Activated naive CD8-positive, alpha-beta T cell treated with anti-CD3 and anti-CD28 coated beads, Interleukin-2, amount 10 ng/mL, durations not matched to agents 7 days and 5 days (primary cell): ENCODE data around the gene SDR9C7. TPM values are rescaled to one million over a fixed set of nuclear protein-coding genes. Genes with fewer than 3 reads are reported as not detected.

Experiments used
- total RNA-seq, 2 experiments: library from RNA; stranded (reverse); gene quantifications; one replicate each; pipeline ENCODE4 v1.2.3, GENCODE V29; 2021

The SDR9C7 gene
- total RNA-seq, 2 experiments from 2014 or later, result not detected

Other genes starting within 250 kb of the SDR9C7 start
- gene PTGES3, start 246.1 kb downstream of the SDR9C7 start, total RNA-seq, result 100 to 1,000 TPM; 210 to 217 TPM
- gene NACA, start 209.1 kb downstream of the SDR9C7 start, total RNA-seq, result 100 to 1,000 TPM; 878 to 882 TPM
- 10 to 100 TPM; 52.5 to 56.1 TPM for gene PRIM1, start 182.1 kb downstream of the SDR9C7 start, total RNA-seq
- 1 to 10 TPM; 1.9 to 2.4 TPM for gene HSD17B6, start 171.1 kb downstream of the SDR9C7 start, total RNA-seq
- gene RDH16, start 23.2 kb upstream of the SDR9C7 start, total RNA-seq, result under 1 TPM; 0.62 to 0.69 TPM
- 10 to 100 TPM; 11.3 TPM for gene ZBTB39, start 72.1 kb upstream of the SDR9C7 start, total RNA-seq
- under 1 TPM; 0.34 to 0.53 TPM for gene TAC3, start 82.1 kb upstream of the SDR9C7 start, total RNA-seq
- 1 to 10 TPM; 1.2 to 2.1 TPM for gene MYO1A, start 115.7 kb upstream of the SDR9C7 start, total RNA-seq
- 10 to 100 TPM; 52.9 to 59.6 TPM for gene NEMP1, start 144.4 kb upstream of the SDR9C7 start, total RNA-seq
- gene NAB2, start 154.7 kb upstream of the SDR9C7 start, total RNA-seq, result 10 to 100 TPM; 13.1 to 16.1 TPM
- gene STAT6, start 177.0 kb upstream of the SDR9C7 start, total RNA-seq, result 100 to 1,000 TPM; 251 to 263 TPM
- gene LRP1, start 194.1 kb upstream of the SDR9C7 start, total RNA-seq, result 1 to 10 TPM; 4.9 to 6.1 TPM
- not detected for gene LRP1-AS, start 213.2 kb upstream of the SDR9C7 start, total RNA-seq